GM18519 (cell line): ENCODE data around the gene ATXN7L3B.

ENCODE experiments used
- ATAC-seq: cut with Tn5 transposase; IDR thresholded peaks from one replicate; pipeline ENCODE4 v1.9.1; 2021; ENCODE audit warnings: mild to moderate bottlenecking, moderate library complexity; ENCODE audit not compliant: unreplicated experiment, low FRiP score

ATXN7L3B gene

DNA sequence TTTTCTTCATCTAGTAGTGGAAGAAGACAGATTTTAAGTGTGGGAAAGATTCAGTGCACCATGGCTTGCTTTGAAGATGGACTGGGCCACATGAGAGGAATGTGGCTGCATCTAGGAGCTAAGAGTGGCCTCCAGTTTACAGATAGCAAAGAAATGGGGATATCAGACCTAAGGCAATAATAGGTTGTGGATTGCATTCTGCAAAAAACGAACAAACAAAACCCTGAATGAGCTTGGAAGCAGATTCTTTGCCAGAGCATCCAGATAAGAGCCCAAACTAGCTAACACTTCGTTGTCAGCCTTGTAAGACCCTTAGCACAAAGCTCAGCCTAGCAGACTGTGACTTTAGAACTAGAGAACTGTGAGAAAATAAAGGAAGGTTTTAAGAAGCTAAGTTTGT lies 9.6 kb downstream of the ATXN7L3B start:
- no peak for ATAC-seq

DNA sequence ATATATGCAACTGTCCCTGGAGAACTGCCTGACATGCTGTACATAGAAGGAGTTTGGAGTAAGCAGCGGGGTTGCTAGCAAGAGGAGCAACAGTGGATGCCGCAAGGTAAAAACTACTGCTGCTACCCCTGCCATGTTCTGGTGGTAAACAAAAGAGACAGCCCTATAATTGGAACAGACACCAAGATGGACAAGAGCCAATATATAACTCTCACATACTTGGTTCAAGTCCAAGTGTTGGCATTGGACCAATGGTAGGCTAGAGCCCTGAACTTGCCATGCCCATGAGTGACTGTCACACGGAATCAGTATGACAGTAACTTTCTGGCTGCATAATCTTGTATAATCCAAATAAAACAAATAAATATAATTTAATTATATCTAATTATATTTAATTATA lies 13.7 kb downstream of the ATXN7L3B start:
- no peak for ATAC-seq

- no peak for ATAC-seq
Observed at GRCh38 chr12:74552201-74552600, 14.6 kb downstream of the ATXN7L3B start.

- no peak for ATAC-seq
Observed at GRCh38 chr12:74559728-74560127, 22.1 kb downstream of the ATXN7L3B start.

DNA sequence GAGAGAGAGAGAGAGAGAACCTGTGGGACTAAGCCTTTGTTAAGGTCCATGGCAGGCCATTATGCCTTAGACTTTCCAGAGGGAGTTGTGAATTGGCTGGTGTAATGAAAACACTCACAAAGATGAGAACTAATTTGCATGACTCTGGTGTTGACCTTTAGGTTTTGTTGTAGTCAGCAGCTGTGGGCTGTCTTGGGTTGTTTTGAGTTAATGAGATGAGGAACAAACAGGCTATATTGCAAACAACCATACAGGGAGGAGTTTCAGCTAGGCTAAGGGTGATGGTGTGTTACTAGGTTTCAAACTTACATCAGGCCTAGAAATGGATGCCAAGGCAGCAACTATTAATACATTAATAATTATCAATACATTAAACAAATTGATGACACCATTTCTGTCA lies 26.3 kb downstream of the ATXN7L3B start:
- ATAC-seq: no peak

GRCh38 chr12:74578486-74578885 lies 40.9 kb downstream of the ATXN7L3B start:
- no peak for ATAC-seq

DNA sequence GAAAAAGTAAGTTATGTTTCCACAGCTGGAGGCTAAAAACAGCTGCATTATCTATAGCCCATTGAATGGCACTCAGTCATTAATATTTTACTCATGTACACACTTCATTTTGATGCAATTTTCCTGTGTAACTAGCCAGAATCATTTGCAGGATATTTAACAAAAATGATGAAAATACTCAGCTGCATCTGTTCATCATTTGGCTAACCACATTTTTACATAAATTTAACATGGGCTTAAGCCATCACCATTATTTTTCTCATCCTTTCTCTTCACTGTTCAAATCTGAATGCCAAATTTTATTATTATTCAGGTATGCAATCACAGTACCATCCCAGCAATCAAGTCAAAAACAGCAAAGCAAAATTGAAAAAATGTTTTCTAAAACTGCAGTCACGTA lies 41.8 kb downstream of the ATXN7L3B start:
- no peak for ATAC-seq

- no peak for ATAC-seq
Observed at GRCh38 chr12:74579981-74580380, 42.3 kb downstream of the ATXN7L3B start.

GRCh38 chr12:74581439-74581838 lies 43.8 kb downstream of the ATXN7L3B start:
- ATAC-seq: no peak

GRCh38 chr12:74584483-74585062 lies 46.9 kb downstream of the ATXN7L3B start:
- ATAC-seq: no peak

- no peak for ATAC-seq
Observed at GRCh38 chr12:74586251-74586650, 48.6 kb downstream of the ATXN7L3B start.
